HEK293 (cell line): ENCODE measurements around the gene ASPHD1.

ENCODE experiments used
- EGR2 ChIP-seq: fragments of 450-650 bp; formaldehyde crosslinking; IDR thresholded peaks from 2 replicates; pipeline ENCODE4 v1.5.1; 2016; ENCODE audit warnings: low read depth, missing biosample characterization, missing genetic modification characterization
- KLF8 ChIP-seq: fragments of 450-650 bp; formaldehyde crosslinking; IDR thresholded peaks from 2 replicates; pipeline ENCODE4 v1.5.1; 2016; ENCODE audit warnings: missing biosample characterization, missing genetic modification characterization
- MEIS1 ChIP-seq: sonication (generic); formaldehyde crosslinking; IDR thresholded peaks from 2 replicates; pipeline ENCODE4 v1.8.1; 2022; ENCODE audit warnings: missing genetic modification reagents, mild to moderate bottlenecking, borderline replicate concordance
- PRDM1 ChIP-seq: fragments of 450-650 bp; formaldehyde crosslinking; IDR thresholded peaks from 2 replicates; pipeline ENCODE4; 2016; ENCODE audit warnings: missing biosample characterization, missing genetic modification characterization
- RBAK ChIP-seq: fragments of 450-650 bp; formaldehyde crosslinking; IDR thresholded peaks from 2 replicates; pipeline ENCODE4 v1.5.1; 2016; ENCODE audit warnings: missing biosample characterization, missing genetic modification characterization
- SCRT2 ChIP-seq: fragments of 450-650 bp; formaldehyde crosslinking; IDR thresholded peaks from 2 replicates; pipeline ENCODE4 v1.5.1; 2016; ENCODE audit warnings: missing biosample characterization, missing genetic modification characterization
- SP3 ChIP-seq: fragments of 450-650 bp; formaldehyde crosslinking; IDR thresholded peaks from 2 replicates; pipeline ENCODE4 v1.5.1; 2016; ENCODE audit warnings: missing biosample characterization, missing genetic modification characterization
- YY2 ChIP-seq: fragments of 450-650 bp; formaldehyde crosslinking; IDR thresholded peaks from 2 replicates; pipeline ENCODE4 v1.5.1; 2016; ENCODE audit warnings: missing biosample characterization, missing genetic modification characterization
- ZNF114 ChIP-seq: fragments of 450-650 bp; formaldehyde crosslinking; IDR thresholded peaks from 2 replicates; pipeline ENCODE4 v1.5.0; 2017; ENCODE audit warnings: missing biosample characterization, missing genetic modification characterization
- ZNF311 ChIP-seq: fragments of 450-650 bp; formaldehyde crosslinking; IDR thresholded peaks from 2 replicates; pipeline ENCODE4 v1.5.1; 2017; ENCODE audit warnings: missing biosample characterization, missing genetic modification characterization, borderline replicate concordance
- ZNF391 ChIP-seq: fragments of 450-650 bp; formaldehyde crosslinking; IDR thresholded peaks from 2 replicates; pipeline ENCODE4 v1.5.1; 2016; ENCODE audit warnings: low read depth, missing biosample characterization, missing genetic modification characterization, borderline replicate concordance
- ZNF404 ChIP-seq: fragments of 450-650 bp; formaldehyde crosslinking; IDR thresholded peaks from 2 replicates; pipeline ENCODE4 v1.5.1; 2017; ENCODE audit warnings: missing biosample characterization, missing genetic modification characterization
- ZNF530 ChIP-seq: fragments of 450-650 bp; formaldehyde crosslinking; IDR thresholded peaks from 2 replicates; pipeline ENCODE4 v1.5.1; 2016; ENCODE audit warnings: low read depth, missing biosample characterization, missing genetic modification characterization
- ZNF549 ChIP-seq: fragments of 450-650 bp; IDR thresholded peaks from 2 replicates; pipeline ENCODE4 v1.5.1; 2018; ENCODE audit warnings: missing biosample characterization, missing genetic modification characterization, mild to moderate bottlenecking, inconsistent platforms, moderate library complexity
- ZNF596 ChIP-seq: fragments of 450-650 bp; IDR thresholded peaks from 2 replicates; pipeline ENCODE4 v1.5.0; 2018; ENCODE audit warnings: missing biosample characterization, mild to moderate bottlenecking, missing genetic modification characterization, moderate library complexity
- ZNF610 ChIP-seq: fragments of 450-650 bp; formaldehyde crosslinking; IDR thresholded peaks from 2 replicates; pipeline ENCODE4 v1.5.1; 2016; ENCODE audit warnings: missing biosample characterization, missing genetic modification characterization, borderline replicate concordance
- ZNF621 ChIP-seq: fragments of 450-650 bp; formaldehyde crosslinking; IDR thresholded peaks from 2 replicates; pipeline ENCODE4 v1.5.1; 2017; ENCODE audit warnings: missing biosample characterization, missing genetic modification characterization
- ZNF629 ChIP-seq: fragments of 450-650 bp; formaldehyde crosslinking; IDR thresholded peaks from 2 replicates; pipeline ENCODE4 v1.5.1; 2017; ENCODE audit warnings: missing biosample characterization, missing genetic modification characterization
- ZNF792 ChIP-seq: fragments of 450-650 bp; formaldehyde crosslinking; IDR thresholded peaks from 2 replicates; pipeline ENCODE4 v1.5.1; 2016; ENCODE audit warnings: missing biosample characterization, missing genetic modification characterization
- TF ChIP-seq, protein P1 (sequence below): fragments of 450-650 bp; formaldehyde crosslinking; IDR thresholded peaks from 2 replicates; pipeline ENCODE4 v1.5.1; 2017; ENCODE audit warnings: missing biosample characterization, mild to moderate bottlenecking, missing genetic modification characterization, moderate library complexity
- TF ChIP-seq, protein P2 (sequence below): fragments of 450-650 bp; formaldehyde crosslinking; IDR thresholded peaks from 2 replicates; pipeline ENCODE4 v1.5.1; 2016; ENCODE audit warnings: missing biosample characterization, missing genetic modification characterization, borderline replicate concordance
- TF ChIP-seq, protein P3 (sequence below): fragments of 450-650 bp; formaldehyde crosslinking; IDR thresholded peaks from 2 replicates; pipeline ENCODE4 v1.5.1; 2016; ENCODE audit warnings: missing biosample characterization, missing genetic modification characterization
- TF ChIP-seq, protein P4 (sequence below): fragments of 450-650 bp; formaldehyde crosslinking; IDR thresholded peaks from 2 replicates; pipeline ENCODE4 v1.5.1; 2016; ENCODE audit warnings: missing biosample characterization, missing genetic modification characterization
- TF ChIP-seq, protein P5 (sequence below): fragments of 450-650 bp; formaldehyde crosslinking; IDR thresholded peaks from 2 replicates; pipeline ENCODE4 v1.5.1; 2016; ENCODE audit warnings: missing biosample characterization, missing genetic modification characterization, borderline replicate concordance
- TF ChIP-seq, protein P6 (sequence below): fragments of 450-650 bp; formaldehyde crosslinking; IDR thresholded peaks from 2 replicates; pipeline ENCODE4 v1.5.1; 2017; ENCODE audit warnings: missing biosample characterization, missing genetic modification characterization
- TF ChIP-seq, protein P7 (sequence below): fragments of 450-650 bp; IDR thresholded peaks from 2 replicates; pipeline ENCODE4 v1.5.1; 2018; ENCODE audit warnings: missing biosample characterization, missing genetic modification characterization

The ASPHD1 gene

DNA sequence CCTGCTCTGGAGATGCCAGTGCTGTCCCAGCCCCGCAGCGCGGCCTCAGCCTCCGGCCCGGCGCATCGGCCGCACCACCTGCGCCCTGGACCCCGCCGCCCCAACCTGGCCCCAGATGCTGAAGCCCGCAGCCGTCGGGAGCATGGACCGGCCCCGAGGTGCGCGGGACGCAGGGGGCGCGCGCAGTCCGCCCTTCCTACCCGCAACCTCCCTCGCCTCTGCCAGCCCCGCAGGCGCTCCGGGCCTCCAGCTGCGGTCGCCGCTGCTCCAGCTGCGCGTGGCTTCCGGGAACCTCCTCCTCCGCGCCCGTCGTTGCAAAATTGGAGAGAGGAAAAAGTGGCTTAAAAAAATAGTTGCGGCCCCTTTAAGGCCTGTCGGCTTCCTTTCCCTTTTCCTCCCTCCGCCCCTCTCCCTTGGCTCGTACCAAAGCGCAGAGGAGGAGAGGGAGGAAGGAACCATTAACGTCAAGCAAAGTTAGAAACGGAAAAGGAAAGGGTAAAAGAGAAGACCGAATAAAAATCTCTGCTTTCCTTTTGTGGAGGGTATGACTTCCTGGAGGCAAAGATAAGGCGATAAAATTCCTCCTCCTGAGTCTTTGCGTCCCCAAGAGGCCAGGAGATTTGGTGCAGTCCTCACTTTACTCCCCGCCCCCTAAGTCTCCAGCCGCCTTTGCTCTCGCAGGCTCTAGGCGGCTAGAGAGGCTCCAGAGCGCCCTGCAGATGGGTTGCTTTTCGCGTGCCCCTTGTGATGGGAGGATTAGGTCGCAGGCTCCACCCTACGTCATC is 37.2 kb upstream of the ASPHD1 start, which contains the start of gene CDIPT (continued):
- TF ChIP-seq, protein P1, sequence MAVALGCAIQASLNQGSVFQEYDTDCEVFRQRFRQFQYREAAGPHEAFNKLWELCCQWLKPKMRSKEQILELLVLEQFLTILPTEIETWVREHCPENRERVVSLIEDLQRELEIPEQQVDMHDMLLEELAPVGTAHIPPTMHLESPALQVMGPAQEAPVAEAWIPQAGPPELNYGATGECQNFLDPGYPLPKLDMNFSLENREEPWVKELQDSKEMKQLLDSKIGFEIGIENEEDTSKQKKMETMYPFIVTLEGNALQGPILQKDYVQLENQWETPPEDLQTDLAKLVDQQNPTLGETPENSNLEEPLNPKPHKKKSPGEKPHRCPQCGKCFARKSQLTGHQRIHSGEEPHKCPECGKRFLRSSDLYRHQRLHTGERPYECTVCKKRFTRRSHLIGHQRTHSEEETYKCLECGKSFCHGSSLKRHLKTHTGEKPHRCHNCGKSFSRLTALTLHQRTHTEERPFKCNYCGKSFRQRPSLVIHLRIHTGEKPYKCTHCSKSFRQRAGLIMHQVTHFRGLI (tag by site-specific recombination): 0 out of 2 replicates have a peak, but pooled peaks have one; percentile 7
- TF ChIP-seq ZNF530 (tag by site-specific recombination) (no peak), EGR2 (peak; percentile 39; the same call in 1 of the 2 replicates), ZNF629 (tag by site-specific recombination) (peak; percentile 93), SP3 (tag by site-specific recombination) (peak; percentile 98), ZNF404 (no peak), PRDM1 (tag by site-specific recombination) (peak; percentile 87), ZNF114 (tag by site-specific recombination) (no peak), YY2 (tag by site-specific recombination) (peak; percentile 62), ZNF610 (0 out of 2 replicates have a peak, but pooled peaks have one; percentile 61), ZNF596 (peak; percentile 81), ZNF792 (tag by site-specific recombination) (no peak), SCRT2 (tag by site-specific recombination) (peak; percentile 52), ZNF311 (no peak), RBAK (no peak), ZNF391 (tag by site-specific recombination) (peak; percentile 72; the same call in 1 of the 2 replicates), KLF8 (tag by site-specific recombination) (peak; percentile 91; the same call in 1 of the 2 replicates), ZNF621 (no peak), MEIS1 (no peak), ZNF549 (tag by site-specific recombination) (no peak)
- TF ChIP-seq, protein P2, sequence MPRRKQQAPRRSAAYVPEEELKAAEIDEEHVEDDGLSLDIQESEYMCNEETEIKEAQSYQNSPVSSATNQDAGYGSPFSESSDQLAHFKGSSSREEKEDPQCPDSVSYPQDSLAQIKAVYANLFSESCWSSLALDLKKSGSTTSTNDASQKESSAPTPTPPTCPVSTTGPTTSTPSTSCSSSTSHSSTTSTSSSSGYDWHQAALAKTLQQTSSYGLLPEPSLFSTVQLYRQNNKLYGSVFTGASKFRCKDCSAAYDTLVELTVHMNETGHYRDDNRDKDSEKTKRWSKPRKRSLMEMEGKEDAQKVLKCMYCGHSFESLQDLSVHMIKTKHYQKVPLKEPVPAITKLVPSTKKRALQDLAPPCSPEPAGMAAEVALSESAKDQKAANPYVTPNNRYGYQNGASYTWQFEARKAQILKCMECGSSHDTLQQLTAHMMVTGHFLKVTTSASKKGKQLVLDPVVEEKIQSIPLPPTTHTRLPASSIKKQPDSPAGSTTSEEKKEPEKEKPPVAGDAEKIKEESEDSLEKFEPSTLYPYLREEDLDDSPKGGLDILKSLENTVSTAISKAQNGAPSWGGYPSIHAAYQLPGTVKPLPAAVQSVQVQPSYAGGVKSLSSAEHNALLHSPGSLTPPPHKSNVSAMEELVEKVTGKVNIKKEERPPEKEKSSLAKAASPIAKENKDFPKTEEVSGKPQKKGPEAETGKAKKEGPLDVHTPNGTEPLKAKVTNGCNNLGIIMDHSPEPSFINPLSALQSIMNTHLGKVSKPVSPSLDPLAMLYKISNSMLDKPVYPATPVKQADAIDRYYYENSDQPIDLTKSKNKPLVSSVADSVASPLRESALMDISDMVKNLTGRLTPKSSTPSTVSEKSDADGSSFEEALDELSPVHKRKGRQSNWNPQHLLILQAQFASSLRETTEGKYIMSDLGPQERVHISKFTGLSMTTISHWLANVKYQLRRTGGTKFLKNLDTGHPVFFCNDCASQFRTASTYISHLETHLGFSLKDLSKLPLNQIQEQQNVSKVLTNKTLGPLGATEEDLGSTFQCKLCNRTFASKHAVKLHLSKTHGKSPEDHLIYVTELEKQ: peak; percentile 23; the same call in 1 of the 2 replicates
- TF ChIP-seq, protein P3, sequence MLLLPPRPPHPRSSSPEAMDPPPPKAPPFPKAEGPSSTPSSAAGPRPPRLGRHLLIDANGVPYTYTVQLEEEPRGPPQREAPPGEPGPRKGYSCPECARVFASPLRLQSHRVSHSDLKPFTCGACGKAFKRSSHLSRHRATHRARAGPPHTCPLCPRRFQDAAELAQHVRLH (tag by site-specific recombination): peak; percentile 78; the same call in 1 of the 2 replicates
- TF ChIP-seq, protein P4, sequence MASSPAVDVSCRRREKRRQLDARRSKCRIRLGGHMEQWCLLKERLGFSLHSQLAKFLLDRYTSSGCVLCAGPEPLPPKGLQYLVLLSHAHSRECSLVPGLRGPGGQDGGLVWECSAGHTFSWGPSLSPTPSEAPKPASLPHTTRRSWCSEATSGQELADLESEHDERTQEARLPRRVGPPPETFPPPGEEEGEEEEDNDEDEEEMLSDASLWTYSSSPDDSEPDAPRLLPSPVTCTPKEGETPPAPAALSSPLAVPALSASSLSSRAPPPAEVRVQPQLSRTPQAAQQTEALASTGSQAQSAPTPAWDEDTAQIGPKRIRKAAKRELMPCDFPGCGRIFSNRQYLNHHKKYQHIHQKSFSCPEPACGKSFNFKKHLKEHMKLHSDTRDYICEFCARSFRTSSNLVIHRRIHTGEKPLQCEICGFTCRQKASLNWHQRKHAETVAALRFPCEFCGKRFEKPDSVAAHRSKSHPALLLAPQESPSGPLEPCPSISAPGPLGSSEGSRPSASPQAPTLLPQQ: peak; percentile 88
- TF ChIP-seq, protein P5, sequence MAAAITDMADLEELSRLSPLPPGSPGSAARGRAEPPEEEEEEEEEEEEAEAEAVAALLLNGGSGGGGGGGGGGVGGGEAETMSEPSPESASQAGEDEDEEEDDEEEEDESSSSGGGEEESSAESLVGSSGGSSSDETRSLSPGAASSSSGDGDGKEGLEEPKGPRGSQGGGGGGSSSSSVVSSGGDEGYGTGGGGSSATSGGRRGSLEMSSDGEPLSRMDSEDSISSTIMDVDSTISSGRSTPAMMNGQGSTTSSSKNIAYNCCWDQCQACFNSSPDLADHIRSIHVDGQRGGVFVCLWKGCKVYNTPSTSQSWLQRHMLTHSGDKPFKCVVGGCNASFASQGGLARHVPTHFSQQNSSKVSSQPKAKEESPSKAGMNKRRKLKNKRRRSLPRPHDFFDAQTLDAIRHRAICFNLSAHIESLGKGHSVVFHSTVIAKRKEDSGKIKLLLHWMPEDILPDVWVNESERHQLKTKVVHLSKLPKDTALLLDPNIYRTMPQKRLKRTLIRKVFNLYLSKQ (tag by site-specific recombination): no peak
- TF ChIP-seq, protein P6, sequence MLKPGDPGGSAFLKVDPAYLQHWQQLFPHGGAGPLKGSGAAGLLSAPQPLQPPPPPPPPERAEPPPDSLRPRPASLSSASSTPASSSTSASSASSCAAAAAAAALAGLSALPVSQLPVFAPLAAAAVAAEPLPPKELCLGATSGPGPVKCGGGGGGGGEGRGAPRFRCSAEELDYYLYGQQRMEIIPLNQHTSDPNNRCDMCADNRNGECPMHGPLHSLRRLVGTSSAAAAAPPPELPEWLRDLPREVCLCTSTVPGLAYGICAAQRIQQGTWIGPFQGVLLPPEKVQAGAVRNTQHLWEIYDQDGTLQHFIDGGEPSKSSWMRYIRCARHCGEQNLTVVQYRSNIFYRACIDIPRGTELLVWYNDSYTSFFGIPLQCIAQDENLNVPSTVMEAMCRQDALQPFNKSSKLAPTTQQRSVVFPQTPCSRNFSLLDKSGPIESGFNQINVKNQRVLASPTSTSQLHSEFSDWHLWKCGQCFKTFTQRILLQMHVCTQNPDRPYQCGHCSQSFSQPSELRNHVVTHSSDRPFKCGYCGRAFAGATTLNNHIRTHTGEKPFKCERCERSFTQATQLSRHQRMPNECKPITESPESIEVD (tag by site-specific recombination): no peak; the same call in 1 of the 2 replicates
- TF ChIP-seq, protein P7, sequence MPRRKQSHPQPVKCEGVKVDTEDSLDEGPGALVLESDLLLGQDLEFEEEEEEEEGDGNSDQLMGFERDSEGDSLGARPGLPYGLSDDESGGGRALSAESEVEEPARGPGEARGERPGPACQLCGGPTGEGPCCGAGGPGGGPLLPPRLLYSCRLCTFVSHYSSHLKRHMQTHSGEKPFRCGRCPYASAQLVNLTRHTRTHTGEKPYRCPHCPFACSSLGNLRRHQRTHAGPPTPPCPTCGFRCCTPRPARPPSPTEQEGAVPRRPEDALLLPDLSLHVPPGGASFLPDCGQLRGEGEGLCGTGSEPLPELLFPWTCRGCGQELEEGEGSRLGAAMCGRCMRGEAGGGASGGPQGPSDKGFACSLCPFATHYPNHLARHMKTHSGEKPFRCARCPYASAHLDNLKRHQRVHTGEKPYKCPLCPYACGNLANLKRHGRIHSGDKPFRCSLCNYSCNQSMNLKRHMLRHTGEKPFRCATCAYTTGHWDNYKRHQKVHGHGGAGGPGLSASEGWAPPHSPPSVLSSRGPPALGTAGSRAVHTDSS (tag by site-specific recombination): 0 out of 2 replicates have a peak, but pooled peaks have one; percentile 1
